Gastroesophageal sphincter (tissue), 3 donors: ENCODE results near the gene SIGLEC1.

Experiments
- CTCF ChIP-seq, 4 experiments: fragments of 200-600 bp in 2 of 4; fragments of 450-650 bp in 2 of 4; sonication (generic) in 1 of 4; IDR thresholded peaks; one replicate each; pipeline ENCODE4 v1.5.1; 2017 to 2019; ENCODE audit warnings: antibody characterized with exemption in 4 of 4, mild to moderate bottlenecking in 2 of 4, moderate library complexity in 2 of 4
- EP300 ChIP-seq: sonication (generic); formaldehyde crosslinking; IDR thresholded peaks from one replicate; pipeline ENCODE4 v1.6.1; 2017; ENCODE audit warnings: antibody characterized with exemption, mild to moderate bottlenecking
- POLR2A ChIP-seq, 2 donors: fragments of 450-650 bp; IDR thresholded peaks; one replicate each; pipeline ENCODE4 v1.6.1; 2017; ENCODE audit warnings: antibody characterized with exemption in 2 of 2, mild to moderate bottlenecking in 2 of 2, moderate library complexity in 1 of 2
- POLR2AphosphoS5 ChIP-seq: sonication (generic); formaldehyde crosslinking; IDR thresholded peaks from one replicate; pipeline ENCODE4 v1.6.1; 2017; ENCODE audit warnings: antibody characterized with exemption

GRCh38 chr20:3691897-3692296 is 20.5 kb downstream of the SIGLEC1 start:
- TF ChIP-seq CTCF (IDR thresholded peaks at IDR 0.05) = no peak
- no peak for TF ChIP-seq POLR2A (IDR thresholded peaks at IDR 0.05)
- TF ChIP-seq EP300 = no peak
- no peak for TF ChIP-seq POLR2AphosphoS5
